ENCODE measurements around the gene FHIT. TPM values are rescaled to one million over a fixed set of nuclear protein-coding genes. Genes with fewer than 3 reads are reported as not detected.

Gene FHIT
- total RNA-seq, 1 donor from 2014 or later, result 20.2 TPM

GRCh38 chr3:61117045-61117898 is 134.0 kb downstream of the FHIT start:
- no peak overlapping the region for H3K27ac Mint-ChIP-seq (ENCODE audit: unreplicated experiment)
- no peaks in the 10 kb centered on the region for H3K9me3 Mint-ChIP-seq (ENCODE audit: unreplicated experiment)
- no peak overlapping the region for H3K4me3 Mint-ChIP-seq (ENCODE audit: unreplicated experiment)
- no peaks in the 10 kb centered on the region for H3K36me3 Mint-ChIP-seq (ENCODE audit: low read depth, unreplicated experiment)
- H3K4me1 Mint-ChIP-seq (ENCODE audit: unreplicated experiment), result peaks cover 5% of the 10 kb centered on the region
- TF ChIP-seq, protein P1, sequence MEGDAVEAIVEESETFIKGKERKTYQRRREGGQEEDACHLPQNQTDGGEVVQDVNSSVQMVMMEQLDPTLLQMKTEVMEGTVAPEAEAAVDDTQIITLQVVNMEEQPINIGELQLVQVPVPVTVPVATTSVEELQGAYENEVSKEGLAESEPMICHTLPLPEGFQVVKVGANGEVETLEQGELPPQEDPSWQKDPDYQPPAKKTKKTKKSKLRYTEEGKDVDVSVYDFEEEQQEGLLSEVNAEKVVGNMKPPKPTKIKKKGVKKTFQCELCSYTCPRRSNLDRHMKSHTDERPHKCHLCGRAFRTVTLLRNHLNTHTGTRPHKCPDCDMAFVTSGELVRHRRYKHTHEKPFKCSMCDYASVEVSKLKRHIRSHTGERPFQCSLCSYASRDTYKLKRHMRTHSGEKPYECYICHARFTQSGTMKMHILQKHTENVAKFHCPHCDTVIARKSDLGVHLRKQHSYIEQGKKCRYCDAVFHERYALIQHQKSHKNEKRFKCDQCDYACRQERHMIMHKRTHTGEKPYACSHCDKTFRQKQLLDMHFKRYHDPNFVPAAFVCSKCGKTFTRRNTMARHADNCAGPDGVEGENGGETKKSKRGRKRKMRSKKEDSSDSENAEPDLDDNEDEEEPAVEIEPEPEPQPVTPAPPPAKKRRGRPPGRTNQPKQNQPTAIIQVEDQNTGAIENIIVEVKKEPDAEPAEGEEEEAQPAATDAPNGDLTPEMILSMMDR (IDR thresholded peaks at IDR 0.05; ENCODE audit: unreplicated experiment), result no peak
- H3K27me3 Mint-ChIP-seq (ENCODE audit: unreplicated experiment), result no peaks in the 10 kb centered on the region
- DNase-seq (ENCODE audit: low spot score), result no peak

- peaks cover 5% of the 10 kb centered on the region for H3K4me1 Mint-ChIP-seq (ENCODE audit: unreplicated experiment)
- no peak overlapping the region for H3K27ac Mint-ChIP-seq (ENCODE audit: unreplicated experiment)
- no peak overlapping the region for H3K4me3 Mint-ChIP-seq (ENCODE audit: unreplicated experiment)
- no peaks in the 10 kb centered on the region for H3K27me3 Mint-ChIP-seq (ENCODE audit: unreplicated experiment)
- TF ChIP-seq, protein P1 (IDR thresholded peaks at IDR 0.05; ENCODE audit: unreplicated experiment), result no peak
- no peaks in the 10 kb centered on the region for H3K36me3 Mint-ChIP-seq (ENCODE audit: low read depth, unreplicated experiment)
- no peak for DNase-seq (ENCODE audit: low spot score)
- no peaks in the 10 kb centered on the region for H3K9me3 Mint-ChIP-seq (ENCODE audit: unreplicated experiment)
These were observed 136.8 kb downstream of the FHIT start for GRCh38 chr3:61114316-61114953.

GRCh38 chr3:61111825-61112224 is 139.4 kb downstream of the FHIT start:
- Mint-ChIP-seq H3K9me3 (ENCODE audit: unreplicated experiment) (no peaks in the 10 kb centered on the region), H3K27me3 (ENCODE audit: unreplicated experiment) (no peaks in the 10 kb centered on the region), H3K4me3 (ENCODE audit: unreplicated experiment) (no peak overlapping the region), H3K36me3 (ENCODE audit: low read depth, unreplicated experiment) (no peaks in the 10 kb centered on the region), H3K27ac (ENCODE audit: unreplicated experiment) (no peak overlapping the region), H3K4me1 (ENCODE audit: unreplicated experiment) (peaks cover 5% of the 10 kb centered on the region)
- no peak for DNase-seq (ENCODE audit: low spot score)
- TF ChIP-seq, protein P1 (IDR thresholded peaks at IDR 0.05; ENCODE audit: unreplicated experiment), result no peak

DNA sequence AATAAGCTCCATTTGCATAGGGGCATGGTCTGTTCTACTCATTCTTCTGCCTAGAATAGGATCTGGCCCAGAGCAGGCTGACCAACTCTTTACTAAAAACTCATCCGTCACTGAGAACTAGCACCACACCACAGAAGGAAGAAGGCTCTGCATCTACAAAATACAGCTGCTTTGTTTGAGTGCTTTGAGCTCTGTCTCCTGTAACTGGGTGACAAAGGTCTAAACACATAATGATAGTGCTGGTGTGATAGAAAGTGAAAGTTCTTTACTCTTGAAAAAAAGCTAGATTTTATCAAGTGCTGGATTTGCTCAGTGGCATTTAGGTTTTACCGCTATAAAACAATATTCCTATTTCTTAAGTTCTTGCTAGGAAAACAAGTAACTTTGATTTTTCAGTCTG is 140.7 kb downstream of the FHIT start:
- H3K4me3 Mint-ChIP-seq (ENCODE audit: unreplicated experiment), result no peak overlapping the region
- H3K4me1 Mint-ChIP-seq (ENCODE audit: unreplicated experiment), result peaks cover 5% of the 10 kb centered on the region
- DNase-seq (ENCODE audit: low spot score), result no peak
- no peaks in the 10 kb centered on the region for H3K27me3 Mint-ChIP-seq (ENCODE audit: unreplicated experiment)
- H3K9me3 Mint-ChIP-seq (ENCODE audit: unreplicated experiment), result no peaks in the 10 kb centered on the region
- no peak overlapping the region for H3K27ac Mint-ChIP-seq (ENCODE audit: unreplicated experiment)
- TF ChIP-seq, protein P1 (IDR thresholded peaks at IDR 0.05; ENCODE audit: unreplicated experiment), result no peak
- H3K36me3 Mint-ChIP-seq (ENCODE audit: low read depth, unreplicated experiment), result no peaks in the 10 kb centered on the region
